ENCODE results near the gene SMURF2. TPM values are rescaled to one million over a fixed set of nuclear protein-coding genes. Genes with fewer than 3 reads are reported as not detected.

SMURF2 gene
- total and polyA plus RNA-seq, 9 of the 15 experiments (the other 6 are each of a cell fraction or from before 2014, with no cell fraction given), result 3.8 to 22.0 (median 14.8) TPM

GRCh38 chr17:64614266-64615027 is 47.7 kb downstream of the SMURF2 start (continued):
- TF ChIP-seq SP2 (IDR thresholded peaks at IDR 0.05; ENCODE audit: extremely low read depth, low read depth, low read length, poor library complexity, severe bottlenecking), result no peak

GRCh38 chr17:64611369-64611768 is 50.7 kb downstream of the SMURF2 start:
- H3K4me3 ChIP-seq, result no peak overlapping the region
- H3K4me2 ChIP-seq (ENCODE audit: insufficient read depth, low read length), result no peak overlapping the region
- H3K9me1 ChIP-seq (ENCODE audit: control insufficient read depth, insufficient read depth, low read length), result no peaks in the 10 kb centered on the region
- H2AFZ ChIP-seq (ENCODE audit: low read depth, low read length), result no peak overlapping the region
- ChIA-PET CTCF (ENCODE audit: low intra/inter-chr PET ratio) (no interaction called here), POLR2A (interaction anchor here (1.1 kb wide), 1 partner anchor 8 kb away, joined by 5 read pairs; no protein-coding TSS in a partner anchor)
- H3K27ac ChIP-seq (ENCODE audit: extremely low read depth, low read depth, low read length), result no peak overlapping the region
- ATAC-seq (no peak), FAIRE-seq (no peak), DNase-seq (ENCODE audit: extremely low read depth in 1 of 4, low spot score in 3 of 4) (no peak)
- no peaks in the 10 kb centered on the region for H3K9me3 ChIP-seq (replicated peaks; ENCODE audit: control insufficient read depth, insufficient read depth, low read depth, low read length)
- H3K9ac ChIP-seq (ENCODE audit: insufficient read depth in 1 of 2, low read depth in 2 of 2, low read length in 2 of 2), result no peak overlapping the region
- no peaks in the 10 kb centered on the region for H3K36me3 ChIP-seq (ENCODE audit: control insufficient read depth, insufficient read depth, low read length)
- no TSS peak for BruUV-seq (replicated peaks)
- in situ Hi-C loops (cut with MboI), result no loop called here
- 75% methylated on average over 7 of the region's 7 CpGs for WGBS (ENCODE audit: insufficient coverage, low coverage, missing lambda C conversion rate)
- peaks cover 0 to 7% of the 10 kb centered on the region in 2 experiments; a peak in 3 of 5 replicates for H3K4me1 ChIP-seq (replicated peaks in 1 of 2; ENCODE audit: control insufficient read depth in 2 of 2, insufficient read depth in 2 of 2, low read length in 2 of 2)
- TF ChIP-seq RFX1 (IDR thresholded peaks at IDR 0.05), result peak; percentile 30; the same call in 1 of the 2 replicates
- no peak for TF ChIP-seq NR2F6 (CRISPR knock-in tag; IDR thresholded peaks at IDR 0.05)
- H3K79me2 ChIP-seq (ENCODE audit: control insufficient read depth, insufficient read depth, low read length), result peaks cover 15% of the 10 kb centered on the region; the same call in 2 of the 3 replicates
- no peaks in the 10 kb centered on the region for H4K20me1 ChIP-seq (replicated peaks; ENCODE audit: control insufficient read depth, insufficient read depth, low read length)
- no peaks in the 10 kb centered on the region for H3K27me3 ChIP-seq (ENCODE audit: control insufficient read depth in 2 of 2, insufficient read depth in 2 of 2, low read length in 2 of 2)
- intact Hi-C loops (cut with micrococcal nuclease), result no loop called here

All from K562 (cell line).